Transverse colon (tissue), 4 donors: ENCODE data around the gene ODR4. TPM values are rescaled to one million over a fixed set of nuclear protein-coding genes. Genes with fewer than 3 reads are reported as not detected.

Experiments
- DNase-seq: peaks from one replicate; pipeline ENCODE4 v3.0.0-alpha.2; 2019
- H3K27ac ChIP-seq, 4 donors: fragments of 200-600 bp; sonication (generic); 2 replicates each; pipeline ENCODE4 v1.5.1; 2016 to 2018; ENCODE audit warnings: inconsistent platforms in 4 of 4
- H3K27me3 ChIP-seq: fragments of 200-600 bp; sonication (generic); 2 replicates; pipeline ENCODE4 v1.5.1; 2017; ENCODE audit warnings: inconsistent platforms
- H3K36me3 ChIP-seq, 4 donors: fragments of 200-600 bp; sonication (generic); 2 replicates each; pipeline ENCODE4 v1.5.1; 2017 to 2019; ENCODE audit warnings: inconsistent platforms in 4 of 4
- H3K4me1 ChIP-seq, 4 donors: fragments of 200-600 bp; sonication (generic); 2 replicates each; pipeline ENCODE4 v1.5.1; 2017 to 2020; ENCODE audit warnings: inconsistent platforms in 4 of 4
- H3K4me3 ChIP-seq, 4 donors: fragments of 200-600 bp; sonication (generic); 1 replicate in 1 of 4; 2 replicates in 3 of 4; pipeline versions ENCODE4 v1.5.1 to v1.6.1; 2017 to 2019; ENCODE audit warnings: inconsistent platforms in 4 of 4
- H3K9me3 ChIP-seq, 2 donors: fragments of 200-600 bp; sonication (generic); 2 replicates each; pipeline ENCODE4 v1.5.1; 2017 to 2019; ENCODE audit warnings: inconsistent platforms in 2 of 2
- EP300 ChIP-seq: sonication (generic); formaldehyde crosslinking; IDR thresholded peaks from one replicate; pipeline ENCODE4 v1.6.1; 2017; ENCODE audit warnings: antibody characterized with exemption, low read depth
- POLR2A ChIP-seq: fragments of 450-650 bp; IDR thresholded peaks from one replicate; pipeline ENCODE4 v1.6.1; 2016; ENCODE audit warnings: antibody characterized with exemption, mild to moderate bottlenecking, moderate library complexity
- POLR2AphosphoS5 ChIP-seq, 3 donors: sonication (generic); formaldehyde crosslinking; IDR thresholded peaks; one replicate each; pipeline ENCODE4 v1.6.1; 2016; ENCODE audit warnings: antibody characterized with exemption in 3 of 3
- WGBS, 2 donors: methylation state at CpG; one replicate each; pipeline ENCODE4 v1.1.5; 2018; ENCODE audit warnings: low coverage in 1 of 2; 5-methylcytosine and 5-hydroxymethylcytosine counted together
- in situ Hi-C, 4 donors: fragments of 200-750 bp; cut with MboI; loops; one replicate each; pipeline versions ENCODE4 v1.15.0 to v1.15.1; 2017; ENCODE audit warnings: low sequenced_read_pairs in 3 of 4, low pct_ligation_motif_present in 1 of 4, low pct_unique_long_range_greater_than_20kb in 1 of 4
- intact Hi-C: fragments of 100-400 bp; cut with DNase I; formaldehyde crosslinking; loops from one replicate; pipeline ENCODE4 v1.15.1; 2023; ENCODE audit warnings: low total_unique reads
- total RNA-seq, 4 donors: library from RNA; depleted of rRNA; stranded (reverse); fragments of >200 nt; gene quantifications; one replicate each; pipeline ENCODE4 v1.1.0, GENCODE V29; 2016
- TF ChIP-seq, protein P1 (sequence below), 5 experiments: fragments of 200-600 bp in 3 of 5; fragments of 450-650 bp in 2 of 5; sonication (generic) in 3 of 5; IDR thresholded peaks; 1 replicate in 2 of 5; 2 replicates in 3 of 5; pipeline ENCODE4 v1.5.1; 2016 to 2017; ENCODE audit warnings: antibody characterized with exemption in 5 of 5, inconsistent platforms in 3 of 5, mild to moderate bottlenecking in 2 of 5, moderate library complexity in 1 of 5

Gene ODR4
- 10 to 100 TPM in 2 of 4 donors, 1 to 10 TPM in 2; 7.0 to 22.1 (median 14.7) TPM for total RNA-seq

DNA sequence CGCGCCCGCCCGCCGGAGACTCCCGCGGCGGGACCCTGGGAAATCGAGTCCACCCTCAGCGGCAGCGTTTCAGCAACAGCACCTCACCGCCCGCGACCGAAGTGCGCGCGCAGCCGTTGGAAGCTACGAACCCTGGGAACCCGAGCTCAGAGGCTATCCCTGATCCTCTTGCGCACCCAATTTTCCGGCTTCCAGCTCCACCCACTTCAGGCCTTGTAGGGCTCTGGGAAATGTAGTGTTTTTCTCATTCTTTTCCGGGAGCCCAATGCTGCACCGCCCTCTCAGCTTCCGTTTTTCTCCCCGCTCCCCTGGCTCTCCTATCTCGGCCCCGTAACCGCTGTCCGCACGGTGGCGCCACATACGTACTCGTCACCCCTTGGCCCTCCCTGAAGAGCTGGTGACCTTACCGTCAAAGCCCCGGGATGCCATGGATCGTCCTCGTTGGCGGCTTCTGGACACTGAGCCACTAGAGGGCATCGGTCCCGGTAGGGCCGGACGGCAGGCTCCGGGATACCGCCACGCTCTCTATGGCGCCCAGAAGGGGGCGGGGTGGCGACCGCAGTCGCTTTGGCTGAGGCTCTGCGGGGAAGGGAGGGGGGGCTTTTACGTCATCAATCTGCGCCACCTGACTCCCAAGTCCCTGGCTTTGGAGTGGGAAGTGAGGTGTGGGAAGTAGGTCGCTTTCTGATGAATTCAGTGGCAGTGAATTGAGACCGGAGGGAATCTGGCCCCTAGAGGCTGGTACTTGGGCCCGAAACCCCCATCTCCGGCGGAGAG, at the start of gene ODR4, which contains the start of gene TPR:
ODR4 (plus strand) TSS at position 687 of the 777 bp plus-strand sequence. CDS start 3,948 bp downstream, outside the sequence.
TPR (minus strand) TSS at position 102 of the 777 bp plus-strand sequence. CDS start 225 bp downstream, outside the sequence.
- H3K4me3 ChIP-seq, result peak within 1 kb of the TSS; percentile 66 to 99 (median 94)
- intact Hi-C loops (no loop called here), in situ Hi-C loops (no loop called here)
- peak; percentile 97 for DNase-seq
- no peaks in the 10 kb centered on the region for H3K27me3 ChIP-seq
- peaks cover 0 to 20% (median 7%) of the 10 kb centered on the region in 4 donors for H3K36me3 ChIP-seq
- H3K27ac ChIP-seq, result peak within 1 kb of the TSS; percentile 92 to 99 (median 96)
- peaks cover 14 to 28% (median 20%) of the 10 kb centered on the region in 4 donors for H3K4me1 ChIP-seq
- TF ChIP-seq EP300 (no peak), POLR2AphosphoS5 (IDR thresholded peaks at IDR 0.05) (peak; percentile 84 to 88 (median 84)), POLR2A (peak; percentile 70)
- TF ChIP-seq, protein P1, sequence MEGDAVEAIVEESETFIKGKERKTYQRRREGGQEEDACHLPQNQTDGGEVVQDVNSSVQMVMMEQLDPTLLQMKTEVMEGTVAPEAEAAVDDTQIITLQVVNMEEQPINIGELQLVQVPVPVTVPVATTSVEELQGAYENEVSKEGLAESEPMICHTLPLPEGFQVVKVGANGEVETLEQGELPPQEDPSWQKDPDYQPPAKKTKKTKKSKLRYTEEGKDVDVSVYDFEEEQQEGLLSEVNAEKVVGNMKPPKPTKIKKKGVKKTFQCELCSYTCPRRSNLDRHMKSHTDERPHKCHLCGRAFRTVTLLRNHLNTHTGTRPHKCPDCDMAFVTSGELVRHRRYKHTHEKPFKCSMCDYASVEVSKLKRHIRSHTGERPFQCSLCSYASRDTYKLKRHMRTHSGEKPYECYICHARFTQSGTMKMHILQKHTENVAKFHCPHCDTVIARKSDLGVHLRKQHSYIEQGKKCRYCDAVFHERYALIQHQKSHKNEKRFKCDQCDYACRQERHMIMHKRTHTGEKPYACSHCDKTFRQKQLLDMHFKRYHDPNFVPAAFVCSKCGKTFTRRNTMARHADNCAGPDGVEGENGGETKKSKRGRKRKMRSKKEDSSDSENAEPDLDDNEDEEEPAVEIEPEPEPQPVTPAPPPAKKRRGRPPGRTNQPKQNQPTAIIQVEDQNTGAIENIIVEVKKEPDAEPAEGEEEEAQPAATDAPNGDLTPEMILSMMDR (IDR thresholded peaks at IDR 0.05), result peak; percentile 78 to 100 (median 85)
- H3K9me3 ChIP-seq, result no peaks in the 10 kb centered on the region
- 0% methylated on average over 8 to 60 of the region's 60 CpGs for WGBS, 2 donors

DNA sequence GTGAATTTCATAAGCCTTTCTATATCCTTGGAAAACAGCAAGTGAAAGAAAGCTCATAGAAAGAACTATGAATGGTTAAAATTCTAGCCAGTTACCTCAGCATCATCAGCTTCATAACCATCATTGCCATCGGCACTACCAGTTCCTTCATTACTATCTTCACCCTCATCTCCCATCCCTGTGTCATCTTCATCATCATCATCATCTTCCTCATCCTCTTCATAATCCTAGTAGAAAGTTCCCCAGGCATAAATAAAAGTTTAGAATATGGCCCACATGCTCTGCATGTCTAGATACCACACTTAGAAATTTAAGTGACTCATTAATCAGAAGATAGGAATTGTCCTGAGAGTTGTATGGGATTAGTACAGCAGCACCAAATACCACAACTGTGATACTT, 49.6 kb upstream of the ODR4 start:
- no peak for DNase-seq
- Histone ChIP-seq H3K4me3 (no peak overlapping the region), H3K27ac (no peak overlapping the region), H3K4me1 (no peaks in the 10 kb centered on the region), H3K36me3 (peaks cover 0 to 90% (median 42%) of the 10 kb centered on the region in 4 donors), H3K27me3 (no peaks in the 10 kb centered on the region), H3K9me3 (no peaks in the 10 kb centered on the region)
- TF ChIP-seq, protein P1 (IDR thresholded peaks at IDR 0.05), result no peak
- TF ChIP-seq POLR2A, result no peak
- TF ChIP-seq EP300, result no peak
- no peak for TF ChIP-seq POLR2AphosphoS5 (IDR thresholded peaks at IDR 0.05)
- WGBS, 2 donors, result 71 to 100% methylated on average over 1 of the region's 1 CpG
- in situ Hi-C loops (loop anchor here in 2 of 4 donors (25.0 kb wide), 2 partner anchors 1189 to 1614 kb away; no protein-coding TSS in a partner anchor), intact Hi-C loops (no loop called here)

DNA sequence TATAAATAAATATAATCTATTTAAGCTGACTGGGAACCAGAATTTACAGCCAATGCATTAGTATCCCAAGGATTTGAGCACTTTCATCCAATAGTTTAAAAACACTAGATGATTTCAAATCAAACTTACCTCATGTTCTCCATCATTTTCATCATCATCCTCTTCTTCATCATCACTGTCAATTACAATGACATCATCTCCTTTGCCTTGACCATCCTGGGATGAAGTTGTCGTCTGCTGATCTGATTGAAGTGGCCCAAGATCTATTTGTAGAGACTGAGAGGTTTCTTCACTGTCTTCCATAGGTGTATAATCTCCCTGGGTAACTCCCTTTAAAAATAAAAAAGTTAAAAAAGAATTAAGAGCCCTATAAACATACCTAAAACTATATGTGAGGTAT, 48.3 kb upstream of the ODR4 start:
- H3K27me3 ChIP-seq, result no peaks in the 10 kb centered on the region
- no peak for DNase-seq
- 97 to 100% methylated on average over 1 of the region's 1 CpG for WGBS, 2 donors
- TF ChIP-seq, protein P1 (IDR thresholded peaks at IDR 0.05), result no peak
- no peak for TF ChIP-seq EP300
- no peak for TF ChIP-seq POLR2AphosphoS5 (IDR thresholded peaks at IDR 0.05)
- TF ChIP-seq POLR2A, result no peak
- no peak overlapping the region for H3K4me3 ChIP-seq
- in situ Hi-C loops (loop anchor here in 2 of 4 donors (25.0 kb wide), 2 partner anchors 1190 to 1615 kb away; no protein-coding TSS in a partner anchor), intact Hi-C loops (no loop called here)
- no peaks in the 10 kb centered on the region for H3K4me1 ChIP-seq
- H3K36me3 ChIP-seq, result peaks cover 0 to 92% (median 43%) of the 10 kb centered on the region in 4 donors
- no peaks in the 10 kb centered on the region for H3K9me3 ChIP-seq
- no peak overlapping the region for H3K27ac ChIP-seq

GRCh38 chr1:186330758-186331157, 44.9 kb upstream of the ODR4 start:
- in situ Hi-C loops (loop anchor here in 2 of 4 donors (25.0 kb wide), 2 partner anchors 1193 to 1618 kb away; no protein-coding TSS in a partner anchor), intact Hi-C loops (loop anchor here (1.0 kb wide), 1 partner anchor 11 kb away; no protein-coding TSS in a partner anchor)
- Histone ChIP-seq H3K27me3 (no peaks in the 10 kb centered on the region), H3K4me3 (no peak overlapping the region), H3K27ac (no peak overlapping the region), H3K4me1 (no peaks in the 10 kb centered on the region), H3K36me3 (peaks cover 0 to 92% (median 41%) of the 10 kb centered on the region in 4 donors), H3K9me3 (no peaks in the 10 kb centered on the region)
- 92 to 98% methylated on average over 1 of the region's 1 CpG for WGBS, 2 donors
- no peak for TF ChIP-seq POLR2AphosphoS5 (IDR thresholded peaks at IDR 0.05)
- TF ChIP-seq POLR2A, result no peak
- TF ChIP-seq, protein P1 (IDR thresholded peaks at IDR 0.05), result peak in 3 of 5 experiments; percentile 18 to 23 (median 19)
- no peak for TF ChIP-seq EP300
- DNase-seq, result no peak
